CD4-positive, alpha-beta T cell treated with Interleukin-15 for 4 hours (primary cell): ENCODE results near the gene RAB8A.
A peak's percentile ranks its signal among the peaks of the same experiment; 100 is the strongest.

Experiments
- DNase-seq: peaks from one replicate; pipeline ENCODE4 v3.0.0-alpha.2; 2020; ENCODE audit warnings: low spot score

RAB8A gene

GRCh38 chr19:16142032-16142580 is 30.4 kb downstream of the RAB8A start:
- no peak for DNase-seq

GRCh38 chr19:16143399-16144215 is 31.9 kb downstream of the RAB8A start, which contains the start of gene HSH2D:
HSH2D (plus strand) TSS chr19:16143685; CDS start chr19:16148751, 5,066 bp downstream.
- peak; percentile 79 for DNase-seq

GRCh38 chr19:16144216-16144581 is 32.5 kb downstream of the RAB8A start:
- DNase-seq, result no peak

GRCh38 chr19:16146112-16146511 is 34.4 kb downstream of the RAB8A start:
- DNase-seq, result no peak

- DNase-seq, result no peak
Observed at GRCh38 chr19:16148443-16149229, 36.9 kb downstream of the RAB8A start.

- no peak for DNase-seq
Observed at GRCh38 chr19:16153582-16154336, 42.1 kb downstream of the RAB8A start.

- no peak for DNase-seq
Observed at GRCh38 chr19:16154557-16154956, 42.9 kb downstream of the RAB8A start.

- DNase-seq, result no peak
Observed at GRCh38 chr19:16155128-16155527, 43.4 kb downstream of the RAB8A start.

- no peak for DNase-seq
Observed at GRCh38 chr19:16156904-16157303, 45.2 kb downstream of the RAB8A start.

GRCh38 chr19:16157601-16158000 is 45.9 kb downstream of the RAB8A start:
- no peak for DNase-seq

- no peak for DNase-seq
Observed at GRCh38 chr19:16159655-16160054, 48.0 kb downstream of the RAB8A start.

GRCh38 chr19:16160445-16160942 is 48.8 kb downstream of the RAB8A start:
- DNase-seq, result no peak

GRCh38 chr19:16160943-16161560 is 49.4 kb downstream of the RAB8A start:
- no peak for DNase-seq

GRCh38 chr19:16161840-16162239 is 50.2 kb downstream of the RAB8A start:
- DNase-seq, result no peak

GRCh38 chr19:16164222-16164890 is 52.7 kb downstream of the RAB8A start:
- no peak for DNase-seq

- no peak for DNase-seq
Observed at GRCh38 chr19:16166417-16166816, 54.7 kb downstream of the RAB8A start.

- no peak for DNase-seq
Observed at GRCh38 chr19:16167055-16167454, 55.4 kb downstream of the RAB8A start.

GRCh38 chr19:16168465-16169081 is 56.9 kb downstream of the RAB8A start:
- DNase-seq, result no peak

- DNase-seq, result no peak
Observed at GRCh38 chr19:16170134-16170533, 58.4 kb downstream of the RAB8A start.

GRCh38 chr19:16175954-16176353 is 64.3 kb downstream of the RAB8A start:
- DNase-seq, result no peak
